ENCODE data around the gene EVC.

EVC gene

DNA sequence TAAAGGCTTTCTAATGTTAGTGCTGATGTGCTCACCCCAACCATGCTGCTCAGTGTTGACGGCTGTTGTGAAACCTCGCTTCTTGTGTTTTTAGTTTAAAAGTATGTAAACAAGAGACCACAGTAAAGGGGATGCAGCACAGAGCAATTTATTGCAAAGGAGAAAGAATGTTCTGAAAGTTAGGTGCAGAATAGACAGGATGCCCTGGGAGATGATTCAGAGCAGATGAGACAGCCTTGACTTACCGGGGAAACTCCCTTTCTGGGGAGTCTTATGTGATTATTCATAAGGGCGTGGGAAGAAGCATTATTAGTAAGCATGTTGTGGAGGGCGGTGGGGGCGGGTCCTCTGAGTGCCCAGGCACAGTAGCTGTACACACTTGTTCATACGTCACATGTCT is 47.7 kb downstream of the EVC start:
- ChIA-PET POLR2A (no interaction called here), CTCF (no interaction called here)
- TF ChIP-seq HDGF (IDR thresholded peaks at IDR 0.05; ENCODE audit: borderline replicate concordance): no peak
- TF ChIP-seq L3MBTL2 (conservative IDR thresholded peaks at IDR 0.05): no peak
- no peak for TF ChIP-seq LEF1 (IDR thresholded peaks at IDR 0.05; ENCODE audit: borderline replicate concordance)
- no peak for TF ChIP-seq NFRKB (IDR thresholded peaks at IDR 0.05)
- TF ChIP-seq FOXA1 (IDR thresholded peaks at IDR 0.05): no peak
- TF ChIP-seq FOXK2 (IDR thresholded peaks at IDR 0.05): no peak
- TF ChIP-seq ZNF384 (IDR thresholded peaks at IDR 0.05): no peak
- TF ChIP-seq FOXM1 (IDR thresholded peaks at IDR 0.05; ENCODE audit: borderline replicate concordance): no peak
- TF ChIP-seq CTBP1 (IDR thresholded peaks at IDR 0.05; ENCODE audit: borderline replicate concordance): no peak
- no peak for TF ChIP-seq SP1 (IDR thresholded peaks at IDR 0.05)
- no peak for TF ChIP-seq ELF4 (IDR thresholded peaks at IDR 0.05)
- TF ChIP-seq, protein P1, sequence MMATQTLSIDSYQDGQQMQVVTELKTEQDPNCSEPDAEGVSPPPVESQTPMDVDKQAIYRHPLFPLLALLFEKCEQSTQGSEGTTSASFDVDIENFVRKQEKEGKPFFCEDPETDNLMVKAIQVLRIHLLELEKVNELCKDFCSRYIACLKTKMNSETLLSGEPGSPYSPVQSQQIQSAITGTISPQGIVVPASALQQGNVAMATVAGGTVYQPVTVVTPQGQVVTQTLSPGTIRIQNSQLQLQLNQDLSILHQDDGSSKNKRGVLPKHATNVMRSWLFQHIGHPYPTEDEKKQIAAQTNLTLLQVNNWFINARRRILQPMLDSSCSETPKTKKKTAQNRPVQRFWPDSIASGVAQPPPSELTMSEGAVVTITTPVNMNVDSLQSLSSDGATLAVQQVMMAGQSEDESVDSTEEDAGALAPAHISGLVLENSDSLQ (IDR thresholded peaks at IDR 0.05): no peak
- TF ChIP-seq TARDBP (IDR thresholded peaks at IDR 0.05): no peak
- TF ChIP-seq ARNT (IDR thresholded peaks at IDR 0.05): no peak
- TF ChIP-seq SUZ12 (IDR thresholded peaks at IDR 0.05): no peak
- TF ChIP-seq BHLHE40 (IDR thresholded peaks at IDR 0.05; ENCODE audit: borderline replicate concordance): no peak
- no peak for DNase-seq (ENCODE audit: extremely low spot score)

DNA sequence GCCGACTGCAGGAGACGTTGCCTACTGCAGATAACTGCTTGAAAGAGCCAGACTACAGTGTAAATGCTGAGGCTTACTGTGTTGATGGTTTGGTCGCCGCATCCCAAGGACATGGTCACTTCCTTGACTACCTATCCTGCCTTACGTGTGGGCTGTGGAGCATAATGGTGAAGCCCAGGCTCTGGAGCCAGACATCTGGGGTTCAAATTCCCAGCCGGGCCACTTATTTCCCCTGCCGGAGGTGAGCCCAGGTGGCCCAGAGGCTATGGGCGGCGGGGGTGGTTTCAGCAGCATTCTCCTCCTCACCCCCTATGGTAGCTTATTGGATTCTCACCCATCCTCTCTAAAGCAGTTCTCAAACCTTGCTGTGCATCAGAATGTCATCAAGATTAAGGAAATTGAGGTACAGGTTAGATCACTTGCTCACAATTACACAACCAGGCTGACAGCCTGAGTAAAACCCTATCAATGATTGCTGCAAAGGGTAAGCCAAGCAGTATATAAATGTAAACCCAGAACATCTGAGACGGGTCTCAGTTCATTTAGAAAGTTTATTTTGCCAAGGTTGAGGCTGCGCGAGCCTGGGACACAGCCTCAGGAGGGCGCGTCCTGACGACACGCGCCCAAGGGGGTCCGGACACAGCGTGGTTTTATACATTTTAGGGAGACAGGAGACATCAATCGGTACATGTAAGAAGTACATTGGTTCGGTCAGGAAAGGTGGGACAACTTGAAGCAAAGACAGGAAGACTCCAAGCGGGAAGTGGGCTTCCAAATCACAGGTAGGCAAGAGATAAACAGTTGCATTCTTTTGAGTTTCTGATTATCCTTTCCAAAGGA is 48.5 kb downstream of the EVC start:
- DNase-seq (ENCODE audit: extremely low spot score): no peak
- POLR2A ChIA-PET: no interaction called here
- TF ChIP-seq SUZ12 (IDR thresholded peaks at IDR 0.05) (no peak), SP1 (IDR thresholded peaks at IDR 0.05) (no peak), FOXK2 (IDR thresholded peaks at IDR 0.05) (no peak), ARNT (IDR thresholded peaks at IDR 0.05) (no peak), ELF4 (IDR thresholded peaks at IDR 0.05) (no peak), FOXA1 (IDR thresholded peaks at IDR 0.05) (no peak), HDGF (IDR thresholded peaks at IDR 0.05; ENCODE audit: borderline replicate concordance) (no peak), CTBP1 (IDR thresholded peaks at IDR 0.05; ENCODE audit: borderline replicate concordance) (no peak), FOXM1 (IDR thresholded peaks at IDR 0.05; ENCODE audit: borderline replicate concordance) (no peak), TARDBP (IDR thresholded peaks at IDR 0.05) (no peak)
- CTCF ChIA-PET: no interaction called here

DNA sequence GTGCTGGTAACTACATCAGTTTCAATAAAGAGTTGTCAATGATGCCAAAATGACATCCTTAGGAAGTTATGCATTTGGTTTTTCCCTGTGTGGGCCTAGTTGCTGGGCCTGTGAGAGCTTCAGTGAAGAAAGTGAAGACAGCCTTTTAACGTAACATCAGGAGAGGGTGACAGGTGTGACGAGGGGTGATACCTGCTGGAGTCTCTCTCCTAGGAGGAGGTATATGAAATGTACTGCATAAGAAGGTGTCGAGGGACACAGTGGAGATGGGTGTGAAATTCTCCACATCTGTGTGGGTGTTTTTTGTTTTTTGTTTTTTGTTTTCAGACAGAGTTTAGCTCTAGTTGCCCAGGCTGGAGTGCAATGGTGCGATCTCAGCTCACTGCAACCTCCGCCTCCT is 49.2 kb downstream of the EVC start:
- TF ChIP-seq LEF1 (IDR thresholded peaks at IDR 0.05; ENCODE audit: borderline replicate concordance) (no peak), ZNF384 (IDR thresholded peaks at IDR 0.05) (no peak), FOXM1 (IDR thresholded peaks at IDR 0.05; ENCODE audit: borderline replicate concordance) (no peak), BHLHE40 (IDR thresholded peaks at IDR 0.05; ENCODE audit: borderline replicate concordance) (no peak), ELF4 (IDR thresholded peaks at IDR 0.05) (no peak), FOXA1 (IDR thresholded peaks at IDR 0.05) (no peak), CTBP1 (IDR thresholded peaks at IDR 0.05; ENCODE audit: borderline replicate concordance) (no peak), FOXK2 (IDR thresholded peaks at IDR 0.05) (no peak), SUZ12 (IDR thresholded peaks at IDR 0.05) (no peak), TARDBP (IDR thresholded peaks at IDR 0.05) (no peak), SP1 (IDR thresholded peaks at IDR 0.05) (no peak)
- CTCF ChIA-PET: no interaction called here
- no peak for DNase-seq (ENCODE audit: extremely low spot score)
- POLR2A ChIA-PET: no interaction called here

DNA sequence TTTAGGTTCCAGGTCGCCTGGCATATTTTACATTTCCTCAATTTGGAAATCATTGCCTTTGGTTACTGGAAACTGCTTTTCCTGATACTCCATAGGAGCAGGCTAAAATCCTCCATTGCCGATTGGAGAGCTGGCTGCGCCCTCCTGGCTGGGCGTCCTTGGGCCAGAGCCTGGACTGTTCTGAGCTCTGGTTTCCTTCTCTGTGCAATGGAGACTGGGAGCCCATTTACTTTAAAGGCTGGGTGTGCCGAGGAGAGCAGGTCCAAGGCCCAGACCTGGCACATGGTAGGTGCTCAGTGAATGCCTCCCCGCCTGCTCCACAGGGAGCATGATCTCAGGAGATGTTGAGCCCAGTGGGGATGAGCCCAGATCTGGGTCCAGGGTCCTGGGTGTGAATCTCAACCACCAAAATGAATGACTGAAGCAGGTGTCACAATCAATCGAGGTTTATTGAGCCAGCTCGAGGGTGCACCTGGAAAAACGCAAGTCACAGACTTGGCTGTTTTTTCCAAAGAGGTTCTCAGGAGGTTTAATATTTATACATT is 50.0 kb downstream of the EVC start:
- no peak for DNase-seq (ENCODE audit: extremely low spot score)
- ChIA-PET POLR2A (no interaction called here), CTCF (no interaction called here)
- TF ChIP-seq, protein P1 (IDR thresholded peaks at IDR 0.05): no peak
- TF ChIP-seq CTBP1 (IDR thresholded peaks at IDR 0.05; ENCODE audit: borderline replicate concordance) (no peak), SP1 (IDR thresholded peaks at IDR 0.05) (no peak), FOXM1 (IDR thresholded peaks at IDR 0.05; ENCODE audit: borderline replicate concordance) (no peak), TARDBP (IDR thresholded peaks at IDR 0.05) (no peak), SUZ12 (IDR thresholded peaks at IDR 0.05) (no peak), ELF4 (IDR thresholded peaks at IDR 0.05) (no peak), L3MBTL2 (conservative IDR thresholded peaks at IDR 0.05) (no peak), FOXK2 (IDR thresholded peaks at IDR 0.05) (no peak), HDGF (IDR thresholded peaks at IDR 0.05; ENCODE audit: borderline replicate concordance) (no peak), ZNF384 (IDR thresholded peaks at IDR 0.05) (no peak), NFRKB (IDR thresholded peaks at IDR 0.05) (no peak), ARNT (IDR thresholded peaks at IDR 0.05) (no peak), LEF1 (IDR thresholded peaks at IDR 0.05; ENCODE audit: borderline replicate concordance) (no peak), FOXA1 (IDR thresholded peaks at IDR 0.05) (no peak), BHLHE40 (IDR thresholded peaks at IDR 0.05; ENCODE audit: borderline replicate concordance) (no peak)

DNA sequence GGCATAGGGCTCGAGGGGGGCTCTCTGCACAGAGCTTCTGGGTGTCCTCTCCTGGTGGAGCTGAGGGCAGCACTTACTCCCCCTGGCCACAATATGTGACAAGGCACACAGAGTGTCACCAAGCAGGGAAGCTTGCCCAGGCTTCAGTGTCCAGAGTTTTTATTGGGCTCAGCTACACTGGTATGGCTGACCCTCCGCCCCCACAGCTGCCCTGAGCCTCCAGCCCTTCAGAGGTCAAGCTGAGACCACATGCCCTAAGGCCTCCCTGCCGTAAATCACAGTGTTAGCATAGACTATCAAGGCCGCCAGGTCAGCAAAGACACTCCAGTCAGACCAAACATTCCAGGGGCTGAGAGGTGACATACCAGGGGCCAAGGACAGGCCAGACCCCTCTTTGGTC is 59.0 kb downstream of the EVC start:
- ChIA-PET POLR2A (no interaction called here), CTCF (no interaction called here)
- TF ChIP-seq ZNF384 (IDR thresholded peaks at IDR 0.05): no peak
- no peak for TF ChIP-seq ARNT (IDR thresholded peaks at IDR 0.05)
- no peak for TF ChIP-seq FOXM1 (IDR thresholded peaks at IDR 0.05; ENCODE audit: borderline replicate concordance)
- no peak for TF ChIP-seq FOXK2 (IDR thresholded peaks at IDR 0.05)
- TF ChIP-seq NFRKB (IDR thresholded peaks at IDR 0.05): no peak
- no peak for TF ChIP-seq FOXA1 (IDR thresholded peaks at IDR 0.05)
- TF ChIP-seq L3MBTL2 (conservative IDR thresholded peaks at IDR 0.05): no peak
- no peak for TF ChIP-seq CTBP1 (IDR thresholded peaks at IDR 0.05; ENCODE audit: borderline replicate concordance)
- TF ChIP-seq, protein P1 (IDR thresholded peaks at IDR 0.05): no peak
- no peak for TF ChIP-seq LEF1 (IDR thresholded peaks at IDR 0.05; ENCODE audit: borderline replicate concordance)
- TF ChIP-seq SP1 (IDR thresholded peaks at IDR 0.05): no peak
- no peak for TF ChIP-seq TARDBP (IDR thresholded peaks at IDR 0.05)
- TF ChIP-seq BHLHE40 (IDR thresholded peaks at IDR 0.05; ENCODE audit: borderline replicate concordance): no peak
- TF ChIP-seq HDGF (IDR thresholded peaks at IDR 0.05; ENCODE audit: borderline replicate concordance): no peak
- no peak for TF ChIP-seq SUZ12 (IDR thresholded peaks at IDR 0.05)
- TF ChIP-seq ELF4 (IDR thresholded peaks at IDR 0.05): no peak
- DNase-seq (ENCODE audit: extremely low spot score): no peak
